Testis (tissue), 2 donors: ENCODE results near the gene MYH15.

ENCODE experiments used
- POLR2A ChIP-seq: fragments of 450-650 bp; IDR thresholded peaks from one replicate; pipeline ENCODE4 v1.6.1; 2017; ENCODE audit warnings: antibody characterized with exemption, mild to moderate bottlenecking, moderate library complexity
- TF ChIP-seq, protein P1 (sequence below), 3 experiments: fragments of 450-650 bp in 2 of 3; fragments of 200-600 bp in 1 of 3; sonication (generic) in 1 of 3; IDR thresholded peaks; one replicate each; pipeline ENCODE4 v1.5.1; 2016 to 2019; ENCODE audit warnings: antibody characterized with exemption in 3 of 3, mild to moderate bottlenecking in 2 of 3, moderate library complexity in 1 of 3

GRCh38 chr3:108383306-108383705 is 127.1 kb downstream of the MYH15 start:
- TF ChIP-seq, protein P1, sequence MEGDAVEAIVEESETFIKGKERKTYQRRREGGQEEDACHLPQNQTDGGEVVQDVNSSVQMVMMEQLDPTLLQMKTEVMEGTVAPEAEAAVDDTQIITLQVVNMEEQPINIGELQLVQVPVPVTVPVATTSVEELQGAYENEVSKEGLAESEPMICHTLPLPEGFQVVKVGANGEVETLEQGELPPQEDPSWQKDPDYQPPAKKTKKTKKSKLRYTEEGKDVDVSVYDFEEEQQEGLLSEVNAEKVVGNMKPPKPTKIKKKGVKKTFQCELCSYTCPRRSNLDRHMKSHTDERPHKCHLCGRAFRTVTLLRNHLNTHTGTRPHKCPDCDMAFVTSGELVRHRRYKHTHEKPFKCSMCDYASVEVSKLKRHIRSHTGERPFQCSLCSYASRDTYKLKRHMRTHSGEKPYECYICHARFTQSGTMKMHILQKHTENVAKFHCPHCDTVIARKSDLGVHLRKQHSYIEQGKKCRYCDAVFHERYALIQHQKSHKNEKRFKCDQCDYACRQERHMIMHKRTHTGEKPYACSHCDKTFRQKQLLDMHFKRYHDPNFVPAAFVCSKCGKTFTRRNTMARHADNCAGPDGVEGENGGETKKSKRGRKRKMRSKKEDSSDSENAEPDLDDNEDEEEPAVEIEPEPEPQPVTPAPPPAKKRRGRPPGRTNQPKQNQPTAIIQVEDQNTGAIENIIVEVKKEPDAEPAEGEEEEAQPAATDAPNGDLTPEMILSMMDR (IDR thresholded peaks at IDR 0.05), result no peak
- TF ChIP-seq POLR2A, result no peak
